ENCODE measurements around the gene HSPB9.

HSPB9 gene

DNA sequence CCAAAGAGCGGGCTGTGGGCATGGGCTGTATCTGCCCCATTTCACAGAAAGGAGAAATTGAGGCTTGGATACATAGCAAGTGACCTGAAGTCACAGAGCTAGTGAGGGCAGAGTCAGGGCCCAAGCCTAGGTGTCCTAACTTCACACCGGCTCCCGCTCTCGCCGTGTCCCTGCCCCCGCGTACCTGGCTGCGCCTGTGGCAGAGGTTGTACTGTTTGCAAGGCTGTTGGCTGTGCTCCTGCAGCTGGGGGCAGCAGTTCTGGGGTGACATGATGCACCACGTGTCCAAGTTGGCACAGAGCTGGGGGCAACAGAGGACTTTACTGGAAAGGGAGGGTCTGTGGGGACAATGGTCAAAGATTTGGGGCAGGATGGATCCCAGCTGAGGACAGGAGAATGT is 13.5 kb upstream of the HSPB9 start:
- TF ChIP-seq ZNF140 (tag by site-specific recombination; IDR thresholded peaks at IDR 0.05) (no peak), ZNF654 (tag by site-specific recombination; IDR thresholded peaks at IDR 0.05; ENCODE audit: low read depth) (no peak), SP2 (tag by site-specific recombination; IDR thresholded peaks at IDR 0.05) (no peak), ZXDB (tag by site-specific recombination; IDR thresholded peaks at IDR 0.05) (no peak), ZFP41 (tag by site-specific recombination; IDR thresholded peaks at IDR 0.05; ENCODE audit: borderline replicate concordance) (no peak)
- no peak overlapping the region for H3K27ac ChIP-seq (ENCODE audit: extremely low read depth, low read depth, low read length)
- H3K4me3 ChIP-seq (ENCODE audit: low read depth, low read length): no peak overlapping the region
- peaks cover 0 to 13% of the 10 kb centered on the region in 2 experiments; a peak in 1 of 3 replicates for H3K36me3 ChIP-seq (ENCODE audit: control insufficient read depth in 2 of 2, insufficient read depth in 1 of 2, low read length in 2 of 2)
- ChIA-PET POLR2A (interaction anchor here (1.1 to 1.6 kb wide), 3 partner anchors 12 to 92 kb away, joined by 4 to 6 read pairs (median 6); partner anchors contain the start of genes DNAJC7, KAT2A and NKIRAS2), CTCF (interaction anchor here (1.1 to 17.1 kb wide), 4 partner anchors 10 to 179 kb away, joined by 3 to 260 read pairs (median 22); partner anchors contain the start of genes DNAJC7, NKIRAS2 and ODAD4)
- no peaks in the 10 kb centered on the region for H3K9me3 ChIP-seq (ENCODE audit: control insufficient read depth, insufficient read depth, low read depth, low read length)
- H3K4me1 ChIP-seq (ENCODE audit: control insufficient read depth, insufficient read depth, low read length): peaks cover 4% of the 10 kb centered on the region; the same call in 1 of the 2 replicates

DNA sequence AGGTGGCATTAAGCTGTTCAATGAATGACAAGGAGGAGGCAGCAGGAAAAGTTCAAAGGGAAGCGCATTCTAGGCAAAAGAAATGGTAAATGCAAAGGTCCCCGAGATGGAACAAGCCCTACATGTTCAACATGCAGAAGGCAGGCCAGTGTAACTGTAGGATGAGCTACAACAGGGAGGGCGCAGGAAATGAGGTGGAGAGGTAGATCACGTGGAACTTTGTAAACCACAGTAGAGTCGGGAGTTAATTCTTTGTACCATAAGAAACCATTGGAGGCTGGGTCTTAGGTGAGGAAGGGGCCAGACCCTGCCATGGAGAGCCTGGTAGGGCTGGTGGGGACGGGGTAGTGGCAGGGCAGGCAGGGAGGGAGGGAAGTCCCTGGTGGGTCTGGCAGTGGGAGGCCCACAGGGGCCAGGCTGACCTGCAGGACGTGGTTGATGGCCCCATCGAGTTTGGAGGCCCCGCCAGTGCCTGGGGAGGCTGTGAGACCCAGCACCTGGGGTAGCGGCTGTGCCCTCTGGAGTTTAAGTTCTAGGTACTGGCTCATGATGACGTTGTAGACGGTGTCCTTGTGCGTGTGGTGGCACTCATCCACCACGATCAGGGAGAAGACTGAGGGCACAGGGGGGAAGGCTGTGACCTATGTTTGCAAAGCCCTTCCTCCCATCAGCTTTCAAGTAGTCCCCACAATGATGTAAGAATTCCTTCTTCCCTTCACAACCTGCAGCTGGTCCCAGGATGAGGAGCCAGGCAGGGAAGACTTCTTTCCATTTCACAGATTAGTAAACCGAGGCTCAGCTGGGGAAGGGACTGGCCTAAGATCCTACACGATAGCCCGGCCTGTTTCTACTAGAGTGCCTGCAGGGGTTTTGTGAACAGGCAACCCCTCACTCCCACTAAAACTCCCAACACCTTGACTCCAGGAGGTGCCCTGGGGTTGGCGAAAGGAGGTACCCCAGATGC is 12.0 kb upstream of the HSPB9 start:
- Histone ChIP-seq H3K4me3 (ENCODE audit: low read depth, low read length) (no peak overlapping the region), H3K27ac (ENCODE audit: extremely low read depth, low read depth, low read length) (no peak overlapping the region), H3K36me3 (ENCODE audit: control insufficient read depth in 2 of 2, insufficient read depth in 1 of 2, low read length in 2 of 2) (peaks cover 0 to 28% of the 10 kb centered on the region in 2 experiments; a peak in 1 of 3 replicates), H3K9me3 (ENCODE audit: control insufficient read depth, insufficient read depth, low read depth, low read length) (no peaks in the 10 kb centered on the region), H3K4me1 (ENCODE audit: control insufficient read depth, insufficient read depth, low read length) (peaks cover 4% of the 10 kb centered on the region; the same call in 1 of the 2 replicates)
- ChIA-PET POLR2A (no interaction called here), CTCF (interaction anchor here (0.6 to 17.1 kb wide), 7 partner anchors 8 to 300 kb away, joined by 3 to 260 read pairs (median 5); partner anchors contain the start of genes DNAJC7 and NKIRAS2)
- TF ChIP-seq ZNF140 (tag by site-specific recombination; IDR thresholded peaks at IDR 0.05) (no peak), ZNF16 (tag by site-specific recombination; IDR thresholded peaks at IDR 0.05; ENCODE audit: low read depth) (no peak), HIC1 (tag by site-specific recombination; IDR thresholded peaks at IDR 0.05) (no peak)

DNA sequence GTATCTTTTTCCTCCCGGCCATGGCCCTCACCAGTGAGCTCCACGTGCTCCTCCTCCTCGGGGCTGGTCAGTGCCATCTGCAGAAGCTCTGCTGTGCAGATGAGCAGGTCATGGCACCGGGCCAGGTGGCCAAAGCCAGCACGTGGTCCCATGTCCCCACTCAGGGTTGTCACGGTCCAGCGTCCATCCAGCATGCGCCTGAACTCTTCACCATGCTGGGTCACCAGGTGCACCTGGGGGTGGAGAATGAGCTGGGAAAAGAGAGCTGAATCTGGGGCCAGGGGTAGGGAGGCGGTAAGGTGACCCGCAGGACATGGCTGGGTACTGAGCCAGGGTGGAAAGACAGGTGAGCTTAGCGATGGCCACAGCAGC is 11.4 kb upstream of the HSPB9 start:
- peaks cover 2 to 34% of the 10 kb centered on the region in 2 experiments; a peak in 2 of 3 replicates for H3K36me3 ChIP-seq (ENCODE audit: control insufficient read depth in 2 of 2, insufficient read depth in 1 of 2, low read length in 2 of 2)
- H3K9me3 ChIP-seq (ENCODE audit: control insufficient read depth, insufficient read depth, low read depth, low read length): no peaks in the 10 kb centered on the region
- no peak overlapping the region for H3K27ac ChIP-seq (ENCODE audit: extremely low read depth, low read depth, low read length)
- ChIA-PET CTCF (interaction anchor here (0.9 to 17.1 kb wide), 4 partner anchors 10 to 90 kb away, joined by 4 to 260 read pairs (median 6); partner anchors contain the start of genes DNAJC7 and NKIRAS2), POLR2A (interaction anchor here (1.2 to 1.8 kb wide), 2 partner anchors 8 to 10 kb away, joined by 4 read pairs; partner anchors contain the start of gene KAT2A)
- peaks cover 4% of the 10 kb centered on the region; the same call in 1 of the 2 replicates for H3K4me1 ChIP-seq (ENCODE audit: control insufficient read depth, insufficient read depth, low read length)
- no peak overlapping the region for H3K4me3 ChIP-seq (ENCODE audit: low read depth, low read length)
- TF ChIP-seq ZNF670 (tag by site-specific recombination; IDR thresholded peaks at IDR 0.05; ENCODE audit: low read depth): no peak
- TF ChIP-seq ZNF146 (tag by site-specific recombination; IDR thresholded peaks at IDR 0.05): no peak
- TF ChIP-seq MZF1 (tag by site-specific recombination; IDR thresholded peaks at IDR 0.05; ENCODE audit: borderline replicate concordance): no peak
- no peak for TF ChIP-seq ZBTB11 (tag by site-specific recombination; conservative IDR thresholded peaks at IDR 0.05; ENCODE audit: low read depth)
- TF ChIP-seq, protein P1, sequence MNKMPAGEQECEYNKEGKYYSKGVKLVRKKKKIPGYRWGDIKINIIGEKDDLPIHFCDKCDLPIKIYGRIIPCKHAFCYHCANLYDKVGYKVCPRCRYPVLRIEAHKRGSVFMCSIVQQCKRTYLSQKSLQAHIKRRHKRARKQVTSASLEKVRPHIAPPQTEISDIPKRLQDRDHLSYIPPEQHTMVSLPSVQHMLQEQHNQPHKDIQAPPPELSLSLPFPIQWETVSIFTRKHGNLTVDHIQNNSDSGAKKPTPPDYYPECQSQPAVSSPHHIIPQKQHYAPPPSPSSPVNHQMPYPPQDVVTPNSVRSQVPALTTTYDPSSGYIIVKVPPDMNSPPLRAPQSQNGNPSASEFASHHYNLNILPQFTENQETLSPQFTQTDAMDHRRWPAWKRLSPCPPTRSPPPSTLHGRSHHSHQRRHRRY (tag by site-specific recombination; IDR thresholded peaks at IDR 0.05): no peak
- TF ChIP-seq ZNF16 (tag by site-specific recombination; IDR thresholded peaks at IDR 0.05; ENCODE audit: low read depth): no peak
- no peak for TF ChIP-seq ZNF211 (tag by site-specific recombination; IDR thresholded peaks at IDR 0.05; ENCODE audit: low read depth)
- TF ChIP-seq ZNF280D (tag by site-specific recombination; IDR thresholded peaks at IDR 0.05): no peak
- no peak for TF ChIP-seq ZNF221 (tag by site-specific recombination; IDR thresholded peaks at IDR 0.05; ENCODE audit: borderline replicate concordance)
- no peak for TF ChIP-seq ZNF354C (tag by site-specific recombination; IDR thresholded peaks at IDR 0.05; ENCODE audit: borderline replicate concordance, low read depth)
- TF ChIP-seq ZNF600 (tag by site-specific recombination; IDR thresholded peaks at IDR 0.05): no peak
- TF ChIP-seq ZNF248 (tag by site-specific recombination; IDR thresholded peaks at IDR 0.05): no peak

Data from HEK293 (cell line).